ENCODE results near the gene SPAG16.

The SPAG16 gene

DNA sequence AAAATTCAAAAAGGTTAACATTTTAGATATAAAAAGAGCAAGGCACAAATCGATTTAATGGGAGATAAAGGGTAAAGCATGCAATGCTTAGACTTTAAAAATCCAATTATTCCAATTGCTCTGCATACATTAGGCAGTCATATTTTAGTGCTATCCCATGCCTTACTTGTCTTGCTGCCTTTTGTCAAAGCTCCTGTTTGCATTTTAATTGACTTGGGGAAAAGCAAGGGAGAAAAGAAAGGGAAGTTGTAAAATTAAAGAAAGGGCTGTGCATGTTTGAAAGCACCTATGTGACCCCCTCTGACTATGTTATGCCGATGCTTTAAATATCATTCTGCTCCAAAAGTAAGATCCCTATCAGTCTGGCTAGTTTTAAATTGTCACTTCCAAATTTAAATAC lies 932.9 kb downstream of the SPAG16 start:
- TF ChIP-seq CEBPB (IDR thresholded peaks at IDR 0.05), result no peak
- no peak for TF ChIP-seq TAF1 (IDR thresholded peaks at IDR 0.05; ENCODE audit: low read depth)
- TF ChIP-seq, protein P1, sequence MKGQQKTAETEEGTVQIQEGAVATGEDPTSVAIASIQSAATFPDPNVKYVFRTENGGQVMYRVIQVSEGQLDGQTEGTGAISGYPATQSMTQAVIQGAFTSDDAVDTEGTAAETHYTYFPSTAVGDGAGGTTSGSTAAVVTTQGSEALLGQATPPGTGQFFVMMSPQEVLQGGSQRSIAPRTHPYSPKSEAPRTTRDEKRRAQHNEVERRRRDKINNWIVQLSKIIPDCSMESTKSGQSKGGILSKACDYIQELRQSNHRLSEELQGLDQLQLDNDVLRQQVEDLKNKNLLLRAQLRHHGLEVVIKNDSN (IDR thresholded peaks at IDR 0.05), result no peak
- TF ChIP-seq ZBTB7A (IDR thresholded peaks at IDR 0.05; ENCODE audit: low read depth), result no peak
- TF ChIP-seq TEAD4 (IDR thresholded peaks at IDR 0.05), result no peak
- TF ChIP-seq, protein P2, sequence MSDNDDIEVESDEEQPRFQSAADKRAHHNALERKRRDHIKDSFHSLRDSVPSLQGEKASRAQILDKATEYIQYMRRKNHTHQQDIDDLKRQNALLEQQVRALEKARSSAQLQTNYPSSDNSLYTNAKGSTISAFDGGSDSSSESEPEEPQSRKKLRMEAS (IDR thresholded peaks at IDR 0.05), result no peak
- TF ChIP-seq, protein P3, sequence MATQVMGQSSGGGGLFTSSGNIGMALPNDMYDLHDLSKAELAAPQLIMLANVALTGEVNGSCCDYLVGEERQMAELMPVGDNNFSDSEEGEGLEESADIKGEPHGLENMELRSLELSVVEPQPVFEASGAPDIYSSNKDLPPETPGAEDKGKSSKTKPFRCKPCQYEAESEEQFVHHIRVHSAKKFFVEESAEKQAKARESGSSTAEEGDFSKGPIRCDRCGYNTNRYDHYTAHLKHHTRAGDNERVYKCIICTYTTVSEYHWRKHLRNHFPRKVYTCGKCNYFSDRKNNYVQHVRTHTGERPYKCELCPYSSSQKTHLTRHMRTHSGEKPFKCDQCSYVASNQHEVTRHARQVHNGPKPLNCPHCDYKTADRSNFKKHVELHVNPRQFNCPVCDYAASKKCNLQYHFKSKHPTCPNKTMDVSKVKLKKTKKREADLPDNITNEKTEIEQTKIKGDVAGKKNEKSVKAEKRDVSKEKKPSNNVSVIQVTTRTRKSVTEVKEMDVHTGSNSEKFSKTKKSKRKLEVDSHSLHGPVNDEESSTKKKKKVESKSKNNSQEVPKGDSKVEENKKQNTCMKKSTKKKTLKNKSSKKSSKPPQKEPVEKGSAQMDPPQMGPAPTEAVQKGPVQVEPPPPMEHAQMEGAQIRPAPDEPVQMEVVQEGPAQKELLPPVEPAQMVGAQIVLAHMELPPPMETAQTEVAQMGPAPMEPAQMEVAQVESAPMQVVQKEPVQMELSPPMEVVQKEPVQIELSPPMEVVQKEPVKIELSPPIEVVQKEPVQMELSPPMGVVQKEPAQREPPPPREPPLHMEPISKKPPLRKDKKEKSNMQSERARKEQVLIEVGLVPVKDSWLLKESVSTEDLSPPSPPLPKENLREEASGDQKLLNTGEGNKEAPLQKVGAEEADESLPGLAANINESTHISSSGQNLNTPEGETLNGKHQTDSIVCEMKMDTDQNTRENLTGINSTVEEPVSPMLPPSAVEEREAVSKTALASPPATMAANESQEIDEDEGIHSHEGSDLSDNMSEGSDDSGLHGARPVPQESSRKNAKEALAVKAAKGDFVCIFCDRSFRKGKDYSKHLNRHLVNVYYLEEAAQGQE (IDR thresholded peaks at IDR 0.05; ENCODE audit: low read depth), result no peak
- no peak for TF ChIP-seq YY1 (IDR thresholded peaks at IDR 0.05; ENCODE audit: low read depth)
- no peak for TF ChIP-seq NFIC (IDR thresholded peaks at IDR 0.05)
- TF ChIP-seq FOXM1 (IDR thresholded peaks at IDR 0.05; ENCODE audit: borderline replicate concordance, low read depth), result no peak
- TF ChIP-seq EGR1 (IDR thresholded peaks at IDR 0.05), result no peak

DNA sequence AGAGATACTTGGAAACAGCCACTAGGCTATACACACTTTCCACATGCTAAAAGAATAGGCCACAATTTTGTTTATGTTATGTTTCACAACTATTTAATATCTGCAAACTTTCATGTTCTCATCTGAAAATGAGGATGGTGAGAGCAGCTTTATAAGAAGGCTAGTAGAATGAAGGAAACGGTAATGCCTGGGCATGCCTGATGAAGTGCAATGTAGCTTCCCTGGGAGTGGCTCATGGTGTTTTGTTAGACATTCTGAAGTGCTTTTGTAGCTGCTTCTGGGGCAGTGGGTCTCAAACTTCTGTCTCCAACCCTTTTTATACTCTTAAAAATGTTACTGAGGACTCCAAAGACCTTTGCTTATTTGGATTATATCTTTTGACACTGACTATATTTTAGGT lies 933.3 kb downstream of the SPAG16 start:
- TF ChIP-seq YY1 (IDR thresholded peaks at IDR 0.05; ENCODE audit: low read depth) (no peak), EGR1 (IDR thresholded peaks at IDR 0.05) (no peak), RAD21 (IDR thresholded peaks at IDR 0.05; ENCODE audit: low read depth) (no peak), TAF1 (IDR thresholded peaks at IDR 0.05; ENCODE audit: low read depth) (no peak)
- TF ChIP-seq, protein P1 (IDR thresholded peaks at IDR 0.05), result no peak

DNA sequence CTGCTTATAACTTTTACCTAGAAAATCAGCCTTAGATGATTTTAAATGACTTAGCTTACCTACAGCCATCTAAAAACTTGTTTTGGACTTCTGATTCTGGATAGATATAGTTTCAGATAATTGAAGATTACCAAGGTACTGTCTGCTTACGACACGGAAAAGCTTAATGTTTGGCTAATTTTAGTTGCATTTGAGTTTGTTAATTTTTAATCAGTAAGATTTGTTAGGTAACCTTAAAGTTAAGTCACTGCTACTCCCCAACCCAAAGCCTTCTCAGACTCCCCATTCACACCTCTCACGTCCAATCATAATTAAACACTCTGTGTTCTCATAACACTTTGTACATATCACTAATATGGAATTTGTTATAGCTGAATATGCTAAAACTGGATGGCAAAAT lies 936.0 kb downstream of the SPAG16 start:
- TF ChIP-seq ZBTB7A (IDR thresholded peaks at IDR 0.05; ENCODE audit: low read depth) (no peak), FOXM1 (IDR thresholded peaks at IDR 0.05; ENCODE audit: borderline replicate concordance, low read depth) (no peak), TEAD4 (IDR thresholded peaks at IDR 0.05) (no peak), EP300 (IDR thresholded peaks at IDR 0.05; ENCODE audit: borderline replicate concordance) (no peak)
- TF ChIP-seq, protein P2 (IDR thresholded peaks at IDR 0.05), result no peak

DNA sequence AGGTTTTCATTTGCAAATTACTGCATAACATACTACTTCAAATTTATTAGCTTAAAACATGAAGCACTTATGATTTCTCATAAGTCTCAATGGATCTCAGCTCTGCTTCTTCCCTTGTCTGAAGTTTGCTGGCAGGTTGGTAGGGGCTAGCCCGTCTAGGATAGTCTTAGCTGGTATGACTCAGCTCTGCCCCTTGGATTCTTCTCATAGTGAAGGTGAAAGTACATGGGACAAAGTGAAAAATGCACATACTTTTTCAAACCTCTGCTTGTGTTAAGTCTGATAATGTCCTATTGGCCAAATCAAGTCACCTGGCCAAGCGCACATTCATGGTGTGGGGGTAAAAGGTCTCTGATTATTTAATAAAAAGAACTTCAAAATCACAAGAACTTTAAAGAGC lies 941.8 kb downstream of the SPAG16 start:
- TF ChIP-seq TEAD4 (IDR thresholded peaks at IDR 0.05) (no peak), FOXM1 (IDR thresholded peaks at IDR 0.05; ENCODE audit: borderline replicate concordance, low read depth) (no peak), NFIC (IDR thresholded peaks at IDR 0.05) (no peak), EGR1 (IDR thresholded peaks at IDR 0.05) (no peak), YY1 (IDR thresholded peaks at IDR 0.05; ENCODE audit: low read depth) (no peak), RAD21 (IDR thresholded peaks at IDR 0.05; ENCODE audit: low read depth) (no peak), TAF1 (IDR thresholded peaks at IDR 0.05; ENCODE audit: low read depth) (no peak), EP300 (IDR thresholded peaks at IDR 0.05; ENCODE audit: borderline replicate concordance) (no peak), ZBTB7A (IDR thresholded peaks at IDR 0.05; ENCODE audit: low read depth) (no peak), TCF12 (IDR thresholded peaks at IDR 0.05; ENCODE audit: low read depth) (no peak), CREB1 (IDR thresholded peaks at IDR 0.05; ENCODE audit: low read depth) (no peak), CEBPB (IDR thresholded peaks at IDR 0.05) (no peak)
- TF ChIP-seq, protein P1 (IDR thresholded peaks at IDR 0.05), result no peak
- TF ChIP-seq, protein P3 (IDR thresholded peaks at IDR 0.05; ENCODE audit: low read depth), result no peak
- TF ChIP-seq, protein P2 (IDR thresholded peaks at IDR 0.05), result no peak

DNA sequence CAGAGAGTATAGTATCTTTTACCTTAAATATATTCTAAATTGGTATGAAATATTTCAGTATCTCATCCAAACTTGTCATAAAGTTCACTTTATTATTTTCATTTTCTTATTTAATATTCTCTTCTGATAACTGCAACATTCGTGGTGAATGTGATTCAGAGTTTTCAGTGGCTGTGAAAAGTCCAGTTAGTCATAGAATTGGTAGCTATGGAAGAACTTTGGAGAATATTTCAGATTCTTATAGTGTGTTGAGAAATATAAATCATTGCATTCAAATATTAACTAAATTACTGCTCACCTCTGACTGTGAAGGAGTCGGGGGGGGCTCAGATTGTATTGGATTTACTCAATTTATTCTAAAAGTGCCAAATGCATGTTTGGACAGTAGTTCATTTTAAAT lies 948.0 kb downstream of the SPAG16 start:
- TF ChIP-seq, protein P1 (IDR thresholded peaks at IDR 0.05), result no peak
- TF ChIP-seq EGR1 (IDR thresholded peaks at IDR 0.05) (no peak), EP300 (IDR thresholded peaks at IDR 0.05; ENCODE audit: borderline replicate concordance) (no peak), NFIC (IDR thresholded peaks at IDR 0.05) (no peak), TEAD4 (IDR thresholded peaks at IDR 0.05) (no peak), CEBPB (IDR thresholded peaks at IDR 0.05) (no peak), FOXM1 (IDR thresholded peaks at IDR 0.05; ENCODE audit: borderline replicate concordance, low read depth) (no peak), TCF12 (IDR thresholded peaks at IDR 0.05; ENCODE audit: low read depth) (no peak), RAD21 (IDR thresholded peaks at IDR 0.05; ENCODE audit: low read depth) (no peak)
- TF ChIP-seq, protein P3 (IDR thresholded peaks at IDR 0.05; ENCODE audit: low read depth), result no peak
- TF ChIP-seq, protein P2 (IDR thresholded peaks at IDR 0.05), result no peak

Measured in Ishikawa (cell line).